Medulla oblongata (tissue), 1 donor: ENCODE measurements around the gene LACC1.
A peak's percentile ranks its signal among the peaks of the same experiment; 100 is the strongest.

Experiments
- DNase-seq: peaks from one replicate; pipeline ENCODE4 v3.0.0-alpha.2; 2015; ENCODE audit errors: extremely low spot score

LACC1 gene

DNA sequence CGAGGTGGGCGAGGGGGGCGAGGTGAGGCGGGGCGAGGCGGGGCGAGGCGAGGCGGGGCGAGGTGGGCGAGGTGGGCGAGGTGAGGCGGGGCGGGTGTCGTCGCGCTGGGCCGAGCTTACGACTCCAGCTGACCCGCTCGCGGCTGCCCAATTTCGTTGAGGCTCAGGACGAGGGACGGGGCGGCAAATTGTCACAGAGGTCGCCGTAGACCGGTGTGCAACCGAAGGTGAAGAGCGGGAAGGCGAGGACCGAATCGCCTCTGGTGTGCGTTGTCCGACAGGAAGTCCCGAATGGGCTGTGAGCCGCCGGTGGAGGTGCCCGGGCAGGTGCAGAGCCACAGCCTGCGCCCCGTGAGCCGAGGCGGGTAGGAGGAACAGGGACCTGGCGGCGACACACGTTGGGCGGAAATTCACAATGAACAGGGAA, at the start of gene LACC1:
LACC1 (plus strand) TSS at position 150 of the 427 bp plus-strand sequence. CDS start 1,082 bp downstream, outside the sequence.
- peak; percentile 18 for DNase-seq

GRCh38 chr13:43830497-43830881, 49.2 kb upstream of the LACC1 start:
- no peak for DNase-seq

GRCh38 chr13:43831088-43831487, 48.6 kb upstream of the LACC1 start:
- no peak for DNase-seq

DNA sequence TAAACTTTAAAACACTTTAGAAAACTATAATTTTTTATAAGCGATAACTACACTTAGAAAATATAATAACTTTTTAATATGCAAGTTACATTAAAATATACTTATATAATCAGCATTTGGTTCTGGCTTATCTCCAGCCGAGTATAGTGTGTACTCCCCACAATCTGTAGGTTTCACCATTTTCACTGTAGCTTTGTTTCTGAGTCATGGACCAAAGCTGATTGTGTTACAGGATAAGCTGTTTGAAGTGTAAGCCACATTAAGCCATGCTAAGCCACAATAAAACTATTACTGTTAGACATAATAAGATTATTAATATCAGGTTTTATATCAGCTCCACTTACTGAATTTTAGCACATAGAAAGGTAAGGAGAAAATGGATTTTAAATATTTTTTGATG, 44.0 kb upstream of the LACC1 start:
- DNase-seq, result no peak

GRCh38 chr13:43838909-43839308, 40.8 kb upstream of the LACC1 start:
- DNase-seq, result no peak

DNA sequence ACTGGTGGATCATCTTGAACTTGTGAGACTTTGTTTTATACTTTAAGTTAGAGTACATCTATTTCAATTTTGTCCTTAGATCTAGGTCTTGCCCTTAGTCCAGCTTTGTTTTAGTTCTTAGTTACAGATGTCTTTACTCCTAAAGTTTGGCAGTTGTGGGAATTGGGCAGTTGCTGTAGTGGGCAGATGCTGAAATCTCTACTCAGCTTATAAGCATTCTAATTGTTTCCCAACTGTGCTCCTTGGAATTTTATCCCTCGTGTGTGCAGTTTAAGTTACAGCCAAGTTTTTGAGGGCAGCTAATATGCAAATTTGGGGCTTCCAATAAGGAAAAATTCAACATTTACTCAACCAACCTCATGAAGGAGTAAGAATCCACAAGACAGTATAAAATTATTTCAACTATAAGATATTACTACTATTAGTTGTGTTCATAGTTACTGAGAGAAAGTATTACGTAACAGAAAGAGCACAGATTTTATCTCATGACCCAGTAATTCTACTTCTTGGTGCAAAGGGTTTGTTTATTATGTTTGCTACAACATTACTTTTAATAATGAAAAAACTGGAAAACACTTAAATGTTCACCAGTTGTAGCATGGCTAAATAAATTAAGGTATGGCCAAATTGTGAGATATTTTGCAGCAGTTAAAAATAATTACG, 33.1 kb upstream of the LACC1 start:
- DNase-seq, result no peak

GRCh38 chr13:43848001-43848649, 31.6 kb upstream of the LACC1 start:
- no peak for DNase-seq

DNA sequence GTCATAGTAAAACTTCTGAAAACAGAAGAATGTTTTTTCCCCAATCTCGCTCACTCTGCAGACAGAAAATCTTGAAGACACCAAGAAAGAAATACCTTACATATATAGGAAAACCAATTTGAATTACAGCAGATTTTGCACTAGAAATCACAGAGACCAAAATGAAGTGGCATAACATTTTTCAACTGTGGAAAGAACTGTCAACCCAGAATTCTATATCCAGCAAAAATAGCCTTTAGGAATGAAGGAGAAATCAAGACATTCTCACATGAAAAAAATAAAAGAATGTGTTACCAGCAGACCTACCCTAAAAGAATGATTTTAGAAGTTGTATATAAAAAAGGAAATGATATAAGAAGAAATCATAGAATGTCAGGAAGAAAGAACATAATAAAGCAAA, 28.8 kb upstream of the LACC1 start:
- DNase-seq, result no peak

DNA sequence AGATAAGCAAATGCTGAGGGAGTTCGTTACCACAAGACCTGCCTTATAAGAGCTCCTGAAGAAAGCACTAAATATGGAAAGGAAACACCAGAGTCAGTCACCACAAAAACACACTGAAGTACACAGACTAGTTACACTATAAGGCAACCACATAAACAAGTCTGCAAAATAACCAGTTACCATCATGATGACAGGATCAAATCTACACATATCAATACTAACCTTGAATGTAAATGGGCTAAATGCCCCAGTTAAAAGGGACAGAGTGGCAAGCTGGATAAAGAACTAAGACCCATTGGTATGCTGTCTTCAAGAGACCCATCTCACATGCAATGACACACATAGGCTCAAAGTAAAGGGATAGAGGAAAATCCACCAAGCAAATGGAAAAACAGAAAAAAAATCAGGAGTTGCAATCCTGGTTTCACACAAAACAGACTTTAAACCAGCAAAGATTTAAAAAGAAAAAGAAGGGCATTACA, 26.7 kb upstream of the LACC1 start:
- DNase-seq, result no peak

DNA sequence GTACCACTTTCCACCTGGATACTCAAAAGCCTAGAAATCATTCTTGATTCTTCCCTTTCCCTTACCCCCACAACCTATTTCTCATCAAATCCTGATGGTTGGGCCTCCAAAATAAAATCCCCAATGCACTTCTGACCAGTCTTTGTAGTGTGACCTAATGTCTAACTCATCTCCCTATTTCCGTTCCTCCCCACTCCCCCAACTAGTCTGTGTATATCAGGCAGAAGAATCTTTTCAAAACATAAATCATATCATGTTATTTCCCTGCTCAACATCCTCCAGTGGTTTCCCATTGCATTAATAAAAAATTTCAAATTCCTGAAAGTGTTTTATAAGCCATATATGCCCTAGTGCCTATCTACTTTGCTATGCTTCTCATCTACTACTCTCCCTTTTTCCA, 17.8 kb upstream of the LACC1 start:
- DNase-seq, result no peak

DNA sequence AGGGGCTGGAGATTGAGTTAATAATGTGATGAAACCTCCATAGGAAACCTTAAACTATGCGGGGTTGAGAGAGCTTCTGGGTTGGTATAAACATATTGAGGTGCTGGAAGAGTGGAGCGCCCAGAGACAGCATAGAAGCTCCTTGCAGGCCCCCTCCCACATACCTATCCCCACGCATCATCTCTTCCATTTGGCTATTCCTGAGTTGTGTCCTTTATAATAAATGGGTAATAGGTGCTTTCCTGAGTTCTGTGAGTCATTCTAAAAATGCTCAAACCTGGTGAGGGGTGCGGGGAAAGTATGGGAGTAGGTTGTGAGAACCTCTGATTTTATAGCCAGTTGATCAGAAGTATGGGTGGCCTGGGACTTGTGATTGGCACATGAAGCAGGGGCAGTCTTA, 14.8 kb upstream of the LACC1 start:
- DNase-seq, result no peak

DNA sequence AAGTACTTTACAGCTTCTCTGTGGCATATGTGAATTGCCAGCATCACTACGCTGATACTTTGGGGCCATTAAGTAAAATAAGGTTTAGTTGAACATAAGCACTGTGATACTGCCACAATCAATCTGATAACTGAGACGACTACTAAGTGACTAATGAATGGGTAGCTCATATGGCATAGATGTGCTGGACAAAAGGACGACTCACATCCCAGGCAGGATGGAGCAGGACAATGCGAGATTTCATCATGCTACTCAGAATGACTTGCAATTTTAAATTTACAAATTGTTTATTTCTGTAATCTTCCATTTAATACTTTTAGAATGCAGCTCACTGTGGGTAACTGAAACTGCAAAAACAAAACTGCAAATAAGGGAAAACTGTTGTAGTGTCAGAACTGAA, 13.8 kb upstream of the LACC1 start:
- no peak for DNase-seq

GRCh38 chr13:43872181-43872580, 7.5 kb upstream of the LACC1 start:
- no peak for DNase-seq

DNA sequence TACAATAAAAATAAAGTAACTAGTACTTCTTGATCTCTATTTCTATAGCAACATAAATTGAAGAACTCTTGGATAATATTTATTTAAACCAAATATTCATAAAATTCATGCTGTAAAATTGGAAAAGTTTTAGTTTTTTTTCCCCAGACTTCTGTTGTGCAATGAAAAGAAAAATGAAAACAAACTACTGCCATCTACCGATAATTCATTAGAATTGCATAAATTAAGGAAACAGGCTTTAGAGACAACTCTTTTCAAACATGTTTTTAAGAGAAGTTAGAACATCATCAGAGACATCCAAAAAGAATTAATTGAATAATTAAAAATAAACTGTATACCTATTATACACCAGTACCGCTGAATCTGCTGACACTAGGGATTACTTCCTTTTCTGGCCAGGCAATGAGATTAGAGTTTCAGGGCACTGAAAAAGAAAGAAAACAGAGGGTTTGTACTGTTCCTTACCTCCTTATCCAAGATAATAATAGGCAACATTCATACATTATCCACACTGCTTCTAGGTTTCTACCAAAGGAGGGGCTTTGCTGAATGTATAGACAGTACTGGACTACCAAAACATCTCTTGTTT, 5.1 kb upstream of the LACC1 start:
- peak; percentile 64 for DNase-seq

DNA sequence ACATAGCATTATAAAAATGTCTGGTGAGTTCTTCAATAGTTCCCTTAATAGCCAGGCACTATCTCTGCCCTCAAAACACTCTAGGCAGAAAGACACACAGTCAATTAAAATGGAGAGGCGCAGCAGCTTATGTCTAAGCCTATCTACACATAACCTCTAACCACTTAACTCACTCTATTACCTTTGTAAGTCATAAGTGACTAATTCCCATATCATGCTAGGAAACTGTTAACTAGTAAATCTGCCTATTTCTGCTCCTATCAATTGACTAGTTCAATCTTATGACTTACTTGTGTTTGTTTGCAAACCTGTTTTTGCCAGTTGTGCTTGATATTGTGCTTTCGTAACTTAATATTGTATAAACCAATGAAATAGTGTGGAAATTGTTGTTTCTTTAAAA, 3.3 kb upstream of the LACC1 start:
- no peak for DNase-seq

DNA sequence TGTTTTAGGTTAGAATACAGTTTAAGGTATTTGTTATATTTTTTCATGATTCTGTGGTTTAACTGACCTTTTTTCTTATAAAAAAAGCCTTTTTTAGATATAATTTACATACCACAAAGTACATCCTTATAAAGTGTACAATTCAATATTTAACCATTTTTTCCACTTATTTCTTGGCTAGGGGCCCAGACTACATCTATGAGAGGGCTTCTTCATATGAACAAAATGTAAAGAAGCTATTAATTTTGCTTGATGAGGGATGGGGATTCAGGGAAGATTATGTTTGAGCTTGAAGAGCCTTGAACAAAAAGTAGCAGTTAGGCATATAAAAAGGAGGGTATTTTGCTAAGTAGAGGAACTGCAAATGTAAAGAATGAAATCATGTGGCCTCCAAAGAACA, 2.4 kb upstream of the LACC1 start:
- DNase-seq, result no peak

- DNase-seq, result peak; percentile 27
Observed at GRCh38 chr13:43877766-43878165, 1.9 kb upstream of the LACC1 start.

DNA sequence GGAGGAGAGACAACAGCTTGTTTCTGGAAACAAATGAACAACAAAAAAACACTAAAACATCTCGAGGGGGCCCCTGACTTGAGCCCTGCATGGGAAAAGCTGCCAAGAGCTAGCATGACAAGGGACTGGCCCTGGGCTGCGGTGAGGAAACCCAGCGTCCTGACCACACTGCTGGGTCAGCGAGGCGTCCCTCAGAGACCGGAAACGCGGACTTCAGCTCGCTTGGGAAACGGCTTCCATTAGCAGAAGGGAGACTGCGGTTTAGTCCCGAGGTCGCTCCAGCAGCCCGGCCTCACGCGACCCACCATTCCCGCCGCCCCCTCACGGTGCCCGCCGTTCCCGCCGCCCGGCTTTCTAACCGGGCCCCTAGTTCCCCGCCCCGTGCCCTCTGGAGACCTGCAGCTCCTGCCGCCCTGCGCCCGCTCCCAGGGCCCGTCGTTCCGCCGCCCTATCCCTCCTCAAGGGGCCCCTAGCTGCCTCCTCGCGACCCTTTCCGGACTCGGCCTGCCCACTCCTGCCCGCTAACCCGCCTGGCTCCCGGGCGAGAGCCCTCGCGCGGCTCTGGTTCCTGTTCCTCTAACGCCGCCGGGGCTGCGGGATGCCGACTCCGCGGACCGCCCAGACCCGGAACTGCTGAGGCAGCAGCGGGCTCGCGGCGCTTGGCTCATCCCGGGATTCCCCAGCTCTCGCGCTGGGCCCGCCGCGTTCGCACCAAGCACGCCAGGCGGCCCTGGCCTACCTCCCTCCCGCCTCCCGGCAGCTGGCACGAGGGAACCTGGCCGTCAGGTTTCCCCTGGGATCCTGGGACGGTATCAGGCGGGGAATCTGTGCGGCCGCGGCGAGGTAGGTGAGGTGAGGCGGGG, 581 bp upstream of the LACC1 start, which contains the start of gene CCDC122:
CCDC122 (minus strand) TSS at position 849 of the 863 bp plus-strand sequence. CDS start 10,364 bp downstream, outside the sequence.
- DNase-seq, result peak; percentile 81

DNA sequence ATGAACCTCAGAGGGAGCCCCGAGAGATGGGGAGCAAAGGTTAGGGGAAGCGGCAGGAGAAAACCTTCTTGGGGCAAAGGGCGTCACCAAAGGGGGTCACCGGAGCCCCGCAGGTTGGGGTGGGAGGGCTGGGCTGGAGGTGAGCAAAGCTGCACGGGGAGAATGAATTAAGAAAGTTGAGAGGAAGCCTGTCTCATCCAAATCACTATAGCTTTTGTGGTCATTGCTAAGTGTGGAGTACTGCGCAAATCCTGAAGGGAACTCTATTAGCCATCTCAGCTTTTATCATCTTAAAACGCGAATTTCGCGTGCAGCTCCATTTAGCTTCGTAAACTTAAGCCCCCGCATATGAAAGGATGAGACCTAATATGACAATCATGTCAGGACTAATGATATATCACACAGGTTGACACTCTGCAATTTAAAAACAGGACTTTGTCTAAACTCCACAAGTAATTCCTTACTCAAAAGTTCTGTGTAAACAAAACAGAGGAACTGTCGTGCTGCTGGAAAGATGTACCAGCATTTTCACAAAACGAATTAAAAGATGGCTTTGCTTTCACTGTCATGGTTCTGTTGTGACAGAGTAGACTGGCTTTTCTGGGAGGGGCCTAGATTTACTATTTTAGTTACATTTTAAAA, 631 bp downstream of the LACC1 start:
- DNase-seq, result peak; percentile 41

DNA sequence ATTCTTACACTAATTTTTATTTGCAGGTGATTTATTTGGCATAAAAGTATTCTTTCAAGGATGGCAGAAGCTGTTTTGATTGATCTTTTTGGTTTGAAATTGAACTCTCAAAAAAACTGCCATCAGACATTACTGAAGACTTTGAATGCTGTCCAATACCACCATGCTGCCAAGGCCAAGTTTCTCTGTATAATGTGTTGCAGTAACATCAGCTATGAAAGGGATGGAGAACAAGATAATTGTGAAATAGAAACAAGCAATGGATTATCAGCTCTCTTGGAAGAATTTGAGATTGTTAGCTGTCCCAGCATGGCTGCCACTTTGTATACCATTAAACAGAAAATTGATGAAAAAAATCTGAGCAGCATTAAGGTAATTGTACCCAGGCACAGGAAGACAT, 1.2 kb downstream of the LACC1 start:
- DNase-seq, result peak; percentile 52

- DNase-seq, result no peak
Observed at GRCh38 chr13:43881580-43881979, 1.9 kb downstream of the LACC1 start.

DNA sequence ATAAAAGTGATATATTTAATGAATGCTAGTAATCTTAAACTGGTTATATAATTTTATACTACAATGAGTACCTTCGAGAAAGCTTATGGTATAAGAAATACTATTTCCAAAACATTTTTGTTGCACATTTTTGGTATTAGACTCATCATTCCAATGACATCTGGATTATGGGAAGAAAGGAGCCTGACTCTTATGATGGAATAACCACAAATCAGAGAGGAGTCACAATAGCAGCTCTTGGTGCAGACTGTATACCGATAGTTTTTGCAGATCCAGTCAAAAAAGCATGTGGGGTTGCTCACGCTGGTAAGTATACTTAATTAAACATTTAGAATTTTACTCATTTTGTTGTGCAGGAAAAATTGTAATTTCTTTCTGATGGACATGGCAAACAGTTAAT, 3.9 kb downstream of the LACC1 start:
- no peak for DNase-seq
